ENCODE measurements around the gene SORCS3. TPM values are rescaled to one million over a fixed set of nuclear protein-coding genes. Genes with fewer than 3 reads are reported as not detected.
A peak's percentile ranks its signal among the peaks of the same experiment; 100 is the strongest.

SORCS3 gene
- not detected for total RNA-seq

GRCh38 chr10:104641187-104641936, at the start of gene SORCS3:
TSS of gene SORCS3 (plus strand) at chr10:104641290.
- Histone ChIP-seq H3K36me3 (no peaks in the 10 kb centered on the region), H3K9me3 (no peaks in the 10 kb centered on the region), H3K4me3 (peak within 1 kb of the TSS in 2 of 4 donors; percentile 2 to 13), H3K27ac (no peak within 1 kb of the TSS), H3K4me1 (peaks cover 0 to 3% of the 10 kb centered on the region in 2 donors), H3K27me3 (peaks cover 29 to 49% (median 47%) of the 10 kb centered on the region in 3 donors)
- in situ Hi-C loops (cut with MboI; ENCODE audit: low sequenced_read_pairs in 4 of 4) = no loop called here
- DNase-seq (no peak), ATAC-seq (no peak)
- TF ChIP-seq POLR2A (IDR thresholded peaks at IDR 0.05) = no peak
- no peak for TF ChIP-seq CTCF (IDR thresholded peaks at IDR 0.05 in 4 of 5, conservative IDR thresholded peaks at IDR 0.05 in 1 of 5)
- intact Hi-C loops (cut with DNase I; ENCODE audit: low total_unique reads) = no loop called here

- Histone ChIP-seq H3K9me3 (no peaks in the 10 kb centered on the region), H3K36me3 (no peaks in the 10 kb centered on the region), H3K4me1 (no peaks in the 10 kb centered on the region), H3K27me3 (no peaks in the 10 kb centered on the region), H3K4me3 (no peak overlapping the region), H3K27ac (no peak overlapping the region)
- no peak for ATAC-seq
- DNase-seq = no peak
- intact Hi-C loops (cut with DNase I; ENCODE audit: low total_unique reads) (no loop called here), in situ Hi-C loops (cut with MboI; ENCODE audit: low sequenced_read_pairs in 4 of 4) (no loop called here)
- no peak for TF ChIP-seq POLR2A (IDR thresholded peaks at IDR 0.05)
- TF ChIP-seq CTCF (IDR thresholded peaks at IDR 0.05 in 4 of 5, conservative IDR thresholded peaks at IDR 0.05 in 1 of 5) = no peak
These were observed 49.6 kb upstream of the SORCS3 start for GRCh38 chr10:104591441-104591840.

- H3K9me3 ChIP-seq = no peaks in the 10 kb centered on the region
- H3K27me3 ChIP-seq = no peaks in the 10 kb centered on the region
- no peaks in the 10 kb centered on the region for H3K4me1 ChIP-seq
- DNase-seq (no peak), ATAC-seq (no peak)
- intact Hi-C loops (cut with DNase I; ENCODE audit: low total_unique reads) = no loop called here
- no peaks in the 10 kb centered on the region for H3K36me3 ChIP-seq
- TF ChIP-seq POLR2A (IDR thresholded peaks at IDR 0.05) (no peak), CTCF (IDR thresholded peaks at IDR 0.05 in 4 of 5, conservative IDR thresholded peaks at IDR 0.05 in 1 of 5) (no peak)
- no peak overlapping the region for H3K4me3 ChIP-seq
- H3K27ac ChIP-seq = no peak overlapping the region
- in situ Hi-C loops (cut with MboI; ENCODE audit: low sequenced_read_pairs in 4 of 4) = no loop called here
These were observed 39.9 kb upstream of the SORCS3 start for GRCh38 chr10:104601166-104601565.

GRCh38 chr10:104608091-104608828, 32.8 kb upstream of the SORCS3 start:
- H3K4me3 ChIP-seq = no peak overlapping the region
- H3K27me3 ChIP-seq = no peaks in the 10 kb centered on the region
- in situ Hi-C loops (cut with MboI; ENCODE audit: low sequenced_read_pairs in 4 of 4) (no loop called here), intact Hi-C loops (cut with DNase I; ENCODE audit: low total_unique reads) (no loop called here)
- TF ChIP-seq CTCF (IDR thresholded peaks at IDR 0.05 in 4 of 5, conservative IDR thresholded peaks at IDR 0.05 in 1 of 5) (no peak), POLR2A (IDR thresholded peaks at IDR 0.05) (no peak)
- no peak overlapping the region for H3K27ac ChIP-seq
- no peak for DNase-seq
- H3K4me1 ChIP-seq = no peaks in the 10 kb centered on the region
- ATAC-seq = no peak
- H3K9me3 ChIP-seq = no peaks in the 10 kb centered on the region
- H3K36me3 ChIP-seq = no peaks in the 10 kb centered on the region
